Neural cell (in vitro differentiated cells): Measurements from ENCODE around the gene GINS1. TPM values are rescaled to one million over a fixed set of nuclear protein-coding genes. Genes with fewer than 3 reads are reported as not detected.

Experiments used
- H2AFZ ChIP-seq: fragments of 200-600, 300-800 bp; sonication (generic), shearing (Covaris generic); 2 replicates; pipeline ENCODE4 v1.6.0; 2014; ENCODE audit warnings: low read depth, mild to moderate bottlenecking, antibody characterized with exemption, low read length, moderate library complexity
- H3F3A ChIP-seq: fragments of 200-600 bp; shearing (Covaris generic); 2 replicates; pipeline ENCODE4 v1.6.1; 2016; ENCODE audit warnings: mild to moderate bottlenecking, moderate library complexity, mixed read lengths, antibody characterized with exemption, low read length; ENCODE audit not compliant: insufficient read depth, poor library complexity, severe bottlenecking
- H3K27ac ChIP-seq: fragments of 200-600, 300-800 bp; sonication (generic), shearing (Covaris generic); 2 replicates; pipeline ENCODE4 v1.5.1; 2014; ENCODE audit warnings: mild to moderate bottlenecking, low read length, moderate library complexity
- H3K27me3 ChIP-seq: fragments of 300-800, 200-600 bp; sonication (generic), shearing (Covaris generic); 2 replicates; pipeline ENCODE4 v1.6.0; 2014; ENCODE audit warnings: mild to moderate bottlenecking, low read depth, low read length, moderate library complexity; ENCODE audit not compliant: insufficient read depth
- H3K36me3 ChIP-seq: fragments of 300-800, 200-600 bp; sonication (generic), shearing (Covaris generic); 2 replicates; pipeline ENCODE4 v1.5.1; 2014; ENCODE audit warnings: mild to moderate bottlenecking, antibody characterized with exemption, low read length, moderate library complexity; ENCODE audit not compliant: insufficient read depth
- H3K4me2 ChIP-seq: fragments of 300-800, 200-600 bp; sonication (generic), shearing (Covaris generic); 2 replicates; pipeline ENCODE4 v1.6.0; 2014; ENCODE audit warnings: mild to moderate bottlenecking, low read length
- H3K4me3 ChIP-seq: fragments of 300-800, 200-600 bp; sonication (generic), shearing (Covaris generic); 2 replicates; pipeline ENCODE4 v1.5.1; 2014; ENCODE audit warnings: mild to moderate bottlenecking, low read length, moderate library complexity
- H3K79me2 ChIP-seq: fragments of 200-600 bp; shearing (Covaris generic); replicated peaks from 2 replicates; pipeline ENCODE4 v1.6.0; 2014; ENCODE audit warnings: mild to moderate bottlenecking, low read length, moderate library complexity; ENCODE audit not compliant: insufficient read depth
- H3K9ac ChIP-seq: fragments of 300-800, 200-600 bp; sonication (generic), shearing (Covaris generic); 2 replicates; pipeline ENCODE4 v1.6.1; 2016; ENCODE audit warnings: mild to moderate bottlenecking, low read length, mixed read lengths
- H3K9me2 ChIP-seq: fragments of 200-600 bp; shearing (Covaris generic); 2 replicates; pipeline ENCODE4 v1.6.1; 2016; ENCODE audit warnings: mild to moderate bottlenecking, low read length, mixed read lengths; ENCODE audit not compliant: insufficient read depth
- H3K9me3 ChIP-seq: fragments of 200-600, 300-800 bp; sonication (generic), shearing (Covaris generic); 2 replicates; pipeline ENCODE4 v1.6.1; 2016; ENCODE audit warnings: mild to moderate bottlenecking, mixed run types, low read length, moderate library complexity, mixed read lengths
- H4K20me1 ChIP-seq: fragments of 200-600 bp; shearing (Covaris generic); 2 replicates; pipeline ENCODE4 v1.6.1; 2016; ENCODE audit warnings: mild to moderate bottlenecking, mixed run types; ENCODE audit not compliant: insufficient read depth
- EP300 ChIP-seq: fragments of 450-650 bp; conservative IDR thresholded peaks from 2 replicates; pipeline ENCODE4 v1.6.1; 2014; ENCODE audit warnings: antibody characterized with exemption, mild to moderate bottlenecking, moderate library complexity; ENCODE audit not compliant: poor library complexity, severe bottlenecking
- EZH2 ChIP-seq: fragments of 200-600, 300-800 bp; shearing (Covaris generic), sonication (generic); IDR thresholded peaks from 2 replicates; pipeline ENCODE4 v1.6.1; 2014; ENCODE audit warnings: antibody characterized with exemption, low read length, borderline replicate concordance, mild to moderate bottlenecking; ENCODE audit not compliant: insufficient read depth, poor library complexity, severe bottlenecking
- MXI1 ChIP-seq: fragments of 450-650 bp; conservative IDR thresholded peaks from 2 replicates; pipeline ENCODE4 v1.6.1; 2014; ENCODE audit warnings: antibody characterized with exemption, mild to moderate bottlenecking; ENCODE audit not compliant: poor library complexity, severe bottlenecking
- POLR2AphosphoS5 ChIP-seq: IDR thresholded peaks from 2 replicates; pipeline ENCODE4 v1.6.1; 2012
- RAD21 ChIP-seq: fragments of 450-650 bp; conservative IDR thresholded peaks from 2 replicates; pipeline ENCODE4 v1.6.1; 2014; ENCODE audit warnings: antibody characterized with exemption, mild to moderate bottlenecking, moderate library complexity
- REST ChIP-seq: IDR thresholded peaks from 2 replicates; pipeline ENCODE4 v1.6.1; 2012; ENCODE audit warnings: borderline replicate concordance
- SMC3 ChIP-seq: fragments of 450-650 bp; conservative IDR thresholded peaks from 2 replicates; pipeline ENCODE4 v1.6.1; 2014; ENCODE audit warnings: antibody characterized with exemption, mild to moderate bottlenecking, moderate library complexity; ENCODE audit not compliant: poor library complexity
- TAF1 ChIP-seq: IDR thresholded peaks from 2 replicates; pipeline ENCODE4 v1.6.1; 2012; ENCODE audit warnings: low read depth
- polyA plus RNA-seq: library from polyadenylated mRNA; depleted of rRNA; stranded (reverse); fragments of >200 nt; gene quantifications from 2 replicates; pipeline ENCODE4 v1.2.3, GENCODE V29; 2014
- TF ChIP-seq, protein P1 (sequence below): fragments of 450-650 bp; IDR thresholded peaks from 2 replicates; pipeline ENCODE4 v1.5.1; 2014; ENCODE audit warnings: antibody characterized with exemption, mild to moderate bottlenecking, moderate library complexity; ENCODE audit not compliant: poor library complexity, severe bottlenecking

GINS1 gene
- polyA plus RNA-seq, 1 donor from 2014 or later, result 4.5 TPM

- peaks cover 4% of the 10 kb centered on the region for H3K36me3 ChIP-seq
These were observed 51.8 kb downstream of the GINS1 start for GRCh38 chr20:25459111-25459830.

DNA sequence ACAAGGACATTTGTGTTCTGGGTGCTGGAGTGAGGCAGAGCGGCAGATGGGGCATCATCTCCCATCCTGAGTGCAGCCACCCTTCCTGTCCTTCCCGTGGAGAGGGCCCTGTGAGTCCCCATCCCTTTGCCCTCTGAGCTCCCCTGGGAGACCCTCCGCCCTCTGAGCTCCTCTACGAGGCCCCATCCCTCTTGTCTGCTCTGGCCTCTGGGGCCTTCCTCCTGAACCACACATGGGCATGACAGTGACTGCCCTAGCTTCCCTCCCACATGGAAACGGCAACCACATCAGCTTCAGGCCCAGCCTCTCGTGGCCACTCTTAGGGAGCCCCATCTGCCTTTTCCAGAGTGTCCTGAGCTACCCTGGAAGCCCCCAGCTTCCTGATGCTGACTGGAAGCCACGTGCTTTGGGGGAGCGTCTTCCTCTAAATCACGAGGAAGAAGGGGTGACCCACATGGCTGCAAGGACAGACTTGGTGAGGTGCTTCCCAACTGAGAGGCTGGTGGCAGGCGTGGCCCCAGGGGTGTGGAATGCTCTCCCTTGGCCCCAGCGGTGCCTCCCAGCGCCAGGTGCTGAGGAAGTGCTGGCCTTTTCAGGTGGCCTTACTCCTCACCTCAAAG, 52.6 kb downstream of the GINS1 start:
- Histone ChIP-seq H4K20me1 (no peaks in the 10 kb centered on the region), H3K9me2 (no peaks in the 10 kb centered on the region), H3K27ac (no peak overlapping the region), H3K79me2 (no peaks in the 10 kb centered on the region), H3F3A (no peaks in the 10 kb centered on the region), H3K4me3 (no peak overlapping the region), H3K4me2 (no peak overlapping the region), H3K9ac (no peak overlapping the region), H3K36me3 (peaks cover 4% of the 10 kb centered on the region), H3K27me3 (no peaks in the 10 kb centered on the region), H3K9me3 (no peaks in the 10 kb centered on the region), H2AFZ (no peak overlapping the region)
- no peak for TF ChIP-seq EZH2
- TF ChIP-seq, protein P1, sequence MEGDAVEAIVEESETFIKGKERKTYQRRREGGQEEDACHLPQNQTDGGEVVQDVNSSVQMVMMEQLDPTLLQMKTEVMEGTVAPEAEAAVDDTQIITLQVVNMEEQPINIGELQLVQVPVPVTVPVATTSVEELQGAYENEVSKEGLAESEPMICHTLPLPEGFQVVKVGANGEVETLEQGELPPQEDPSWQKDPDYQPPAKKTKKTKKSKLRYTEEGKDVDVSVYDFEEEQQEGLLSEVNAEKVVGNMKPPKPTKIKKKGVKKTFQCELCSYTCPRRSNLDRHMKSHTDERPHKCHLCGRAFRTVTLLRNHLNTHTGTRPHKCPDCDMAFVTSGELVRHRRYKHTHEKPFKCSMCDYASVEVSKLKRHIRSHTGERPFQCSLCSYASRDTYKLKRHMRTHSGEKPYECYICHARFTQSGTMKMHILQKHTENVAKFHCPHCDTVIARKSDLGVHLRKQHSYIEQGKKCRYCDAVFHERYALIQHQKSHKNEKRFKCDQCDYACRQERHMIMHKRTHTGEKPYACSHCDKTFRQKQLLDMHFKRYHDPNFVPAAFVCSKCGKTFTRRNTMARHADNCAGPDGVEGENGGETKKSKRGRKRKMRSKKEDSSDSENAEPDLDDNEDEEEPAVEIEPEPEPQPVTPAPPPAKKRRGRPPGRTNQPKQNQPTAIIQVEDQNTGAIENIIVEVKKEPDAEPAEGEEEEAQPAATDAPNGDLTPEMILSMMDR, result no peak
- TF ChIP-seq TAF1, result no peak
- no peak for TF ChIP-seq POLR2AphosphoS5
- TF ChIP-seq MXI1, result no peak
- TF ChIP-seq RAD21, result no peak
- TF ChIP-seq EP300, result no peak
- no peak for TF ChIP-seq SMC3

More at GRCh38 chr20:25459111-25459830, 51.8 kb downstream of the GINS1 start:
- H3F3A ChIP-seq, result no peaks in the 10 kb centered on the region
- no peak overlapping the region for H3K9ac ChIP-seq
- TF ChIP-seq EP300, result no peak
- no peak for TF ChIP-seq REST
- no peak for TF ChIP-seq SMC3
- TF ChIP-seq, protein P1, result no peak
- no peak for TF ChIP-seq TAF1
- no peak for TF ChIP-seq POLR2AphosphoS5
- no peak for TF ChIP-seq RAD21
- no peak for TF ChIP-seq EZH2
- no peak for TF ChIP-seq MXI1
- H3K27ac ChIP-seq, result no peak overlapping the region
- no peak overlapping the region for H3K4me3 ChIP-seq
- no peak overlapping the region for H2AFZ ChIP-seq
- no peaks in the 10 kb centered on the region for H3K79me2 ChIP-seq
- H4K20me1 ChIP-seq, result no peaks in the 10 kb centered on the region
- H3K9me3 ChIP-seq, result no peaks in the 10 kb centered on the region
- no peak overlapping the region for H3K4me2 ChIP-seq
- no peaks in the 10 kb centered on the region for H3K27me3 ChIP-seq
- no peaks in the 10 kb centered on the region for H3K9me2 ChIP-seq
